ENCODE data around the gene SDHC. TPM values are rescaled to one million over a fixed set of nuclear protein-coding genes. Genes with fewer than 3 reads are reported as not detected.
"Not testable (repeated sequence)": the region's sequence is repeated elsewhere in the genome, so short reads cannot be mapped to it uniquely, and the experiment has no call there.

The SDHC gene
- total RNA-seq, 1 donor from 2014 or later, result 42.8 TPM

GRCh38 chr1:161311595-161312181 lies 2.5 kb upstream of the SDHC start:
- TF ChIP-seq CTCF (IDR thresholded peaks at IDR 0.05; ENCODE audit: insufficient read depth, low read length, poor library complexity, severe bottlenecking), result no peak
- Histone ChIP-seq H3K4me3 (ENCODE audit: low read depth, low read length) (no peak overlapping the region), H3K36me3 (ENCODE audit: control insufficient read depth, insufficient read depth, low read length) (no peaks in the 10 kb centered on the region), H3K27me3 (ENCODE audit: control insufficient read depth, insufficient read depth, low read length) (no peaks in the 10 kb centered on the region)
- DNase-seq (ENCODE audit: low read depth), result peak; percentile 56

GRCh38 chr1:161313554-161314200 lies 504 bp upstream of the SDHC start:
- TF ChIP-seq CTCF (IDR thresholded peaks at IDR 0.05; ENCODE audit: insufficient read depth, low read length, poor library complexity, severe bottlenecking), result no peak
- no peaks in the 10 kb centered on the region for H3K36me3 ChIP-seq (ENCODE audit: control insufficient read depth, insufficient read depth, low read length)

GRCh38 chr1:161315841-161316674 lies 1.9 kb downstream of the SDHC start:
- not testable (repeated sequence) for H3K27me3 ChIP-seq (ENCODE audit: control insufficient read depth, insufficient read depth, low read length); H3K36me3 ChIP-seq (ENCODE audit: control insufficient read depth, insufficient read depth, low read length); DNase-seq (ENCODE audit: low read depth)

More at GRCh38 chr1:161313554-161314200, 504 bp upstream of the SDHC start:
- Histone ChIP-seq H3K27me3 (ENCODE audit: control insufficient read depth, insufficient read depth, low read length) (no peaks in the 10 kb centered on the region), H3K4me3 (ENCODE audit: low read depth, low read length) (peak overlapping the region; percentile 72)
- no peak for DNase-seq (ENCODE audit: low read depth)

GRCh38 chr1:161324020-161324419 lies 9.8 kb downstream of the SDHC start:
- DNase-seq (ENCODE audit: low read depth), result no peak
- no peak for TF ChIP-seq CTCF (IDR thresholded peaks at IDR 0.05; ENCODE audit: insufficient read depth, low read length, poor library complexity, severe bottlenecking)
- Histone ChIP-seq H3K27me3 (ENCODE audit: control insufficient read depth, insufficient read depth, low read length) (no peaks in the 10 kb centered on the region), H3K4me3 (ENCODE audit: low read depth, low read length) (no peak overlapping the region), H3K36me3 (ENCODE audit: control insufficient read depth, insufficient read depth, low read length) (peaks cover 2% of the 10 kb centered on the region)

More at GRCh38 chr1:161315841-161316674, 1.9 kb downstream of the SDHC start:
- not testable (repeated sequence) for H3K4me3 ChIP-seq (ENCODE audit: low read depth, low read length)

GRCh38 chr1:161330346-161330745 lies 16.2 kb downstream of the SDHC start:
- Histone ChIP-seq H3K27me3 (ENCODE audit: control insufficient read depth, insufficient read depth, low read length) (no peaks in the 10 kb centered on the region), H3K4me3 (ENCODE audit: low read depth, low read length) (no peak overlapping the region), H3K36me3 (ENCODE audit: control insufficient read depth, insufficient read depth, low read length) (peaks cover 2% of the 10 kb centered on the region)
- DNase-seq (ENCODE audit: low read depth), result no peak
- TF ChIP-seq CTCF (IDR thresholded peaks at IDR 0.05; ENCODE audit: insufficient read depth, low read length, poor library complexity, severe bottlenecking), result no peak

GRCh38 chr1:161333166-161333565 lies 19.0 kb downstream of the SDHC start:
- Histone ChIP-seq H3K36me3 (ENCODE audit: control insufficient read depth, insufficient read depth, low read length) (no peaks in the 10 kb centered on the region), H3K4me3 (ENCODE audit: low read depth, low read length) (no peak overlapping the region), H3K27me3 (ENCODE audit: control insufficient read depth, insufficient read depth, low read length) (no peaks in the 10 kb centered on the region)
- TF ChIP-seq CTCF (IDR thresholded peaks at IDR 0.05; ENCODE audit: insufficient read depth, low read length, poor library complexity, severe bottlenecking), result no peak
- DNase-seq (ENCODE audit: low read depth), result no peak

Data from kidney epithelial cell (primary cell).